ENCODE data around the gene FCGR1A. TPM values are rescaled to one million over a fixed set of nuclear protein-coding genes. Genes with fewer than 3 reads are reported as not detected.
"Not testable (repeated sequence)": the region's sequence is repeated elsewhere in the genome, so short reads cannot be mapped to it uniquely, and the experiment has no call there.

The FCGR1A gene
- total and polyA plus RNA-seq, 2 of the 4 experiments (the other 2 are of a cell fraction), result not detected

GRCh38 chr1:149764087-149764800 is 18.2 kb upstream of the FCGR1A start:
- H3K79me1 ChIP-seq (ENCODE audit: low read depth in 1 of 2, low read length in 2 of 2); H3K36me3 ChIP-seq (ENCODE audit: control insufficient read depth, insufficient read depth, low read length); H2BK120ac ChIP-seq (ENCODE audit: low read depth, low read length); H2AK9ac ChIP-seq (replicated peaks; ENCODE audit: low read depth, low read length, poor library complexity); H2AK5ac ChIP-seq (ENCODE audit: low read depth, low read length); POLR2A ChIA-PET (ENCODE audit: unreplicated experiment); H4K5ac ChIP-seq (ENCODE audit: low read depth, low read length); H3K27me3 ChIP-seq (ENCODE audit: control insufficient read depth, insufficient read depth, low read length); H3K9ac ChIP-seq (ENCODE audit: low read depth, low read length); H4K8ac ChIP-seq (ENCODE audit: low read depth in 2 of 2, low read length in 2 of 2); H3K56ac ChIP-seq (ENCODE audit: extremely low read depth, insufficient read depth, low read length); H2AFZ ChIP-seq (replicated peaks; ENCODE audit: low read length, poor library complexity); intact Hi-C loops (cut with micrococcal nuclease); H4K20me1 ChIP-seq (ENCODE audit: insufficient read depth, low read length); H3K4me1 ChIP-seq (ENCODE audit: control insufficient read depth, insufficient read depth, low read length); H3K9me3 ChIP-seq (ENCODE audit: control insufficient read depth, insufficient read depth, low read length); DNase-seq; H2BK20ac ChIP-seq (ENCODE audit: low read depth, low read length); dilution Hi-C loops (cut with HindIII; ENCODE audit: low sequenced_read_pairs, unreplicated experiment); ATAC-seq (ENCODE audit: low read depth); H3K4me3 ChIP-seq (ENCODE audit: insufficient read depth, low read depth, low read length); in situ Hi-C loops (cut with MboI; ENCODE audit: low sequenced_read_pairs); BruUV-seq (replicated peaks); H3K18ac ChIP-seq (ENCODE audit: low read depth, low read length); H2BK15ac ChIP-seq (ENCODE audit: low read depth, low read length); H3K23ac ChIP-seq (ENCODE audit: low read depth, low read length); H4K91ac ChIP-seq (ENCODE audit: insufficient read depth, low read depth, low read length); H2BK5ac ChIP-seq (ENCODE audit: low read depth, low read length, poor library complexity, severe bottlenecking); CTCF ChIA-PET; H3K9me1 ChIP-seq (ENCODE audit: insufficient read depth, low read length); H3K27ac ChIP-seq (ENCODE audit: insufficient read depth, low read length); H3K4me2 ChIP-seq (ENCODE audit: low read depth, low read length); H3K4ac ChIP-seq (ENCODE audit: low read depth, low read length); H3K14ac ChIP-seq (replicated peaks; ENCODE audit: low read depth, low read length): not testable (repeated sequence)
- no CpG with 5 or more reads among the region's 1 CpG for WGBS, 2 experiments (ENCODE audit: extremely low coverage in 2 of 2, insufficient read length in 1 of 2)

GRCh38 chr1:149766241-149766640 is 16.3 kb upstream of the FCGR1A start:
- H3K9ac ChIP-seq (ENCODE audit: low read depth, low read length); H3K56ac ChIP-seq (ENCODE audit: extremely low read depth, insufficient read depth, low read length); H3K4ac ChIP-seq (ENCODE audit: low read depth, low read length); H4K20me1 ChIP-seq (ENCODE audit: insufficient read depth, low read length); H3K79me1 ChIP-seq (ENCODE audit: low read depth in 1 of 2, low read length in 2 of 2); H3K27ac ChIP-seq (ENCODE audit: insufficient read depth, low read length); H3K4me2 ChIP-seq (ENCODE audit: low read depth, low read length); H3K9me1 ChIP-seq (ENCODE audit: insufficient read depth, low read length); H2AK5ac ChIP-seq (ENCODE audit: low read depth, low read length); POLR2A ChIA-PET (ENCODE audit: unreplicated experiment); H3K18ac ChIP-seq (ENCODE audit: low read depth, low read length); BruUV-seq (replicated peaks); H3K27me3 ChIP-seq (ENCODE audit: control insufficient read depth, insufficient read depth, low read length); H3K36me3 ChIP-seq (ENCODE audit: control insufficient read depth, insufficient read depth, low read length); H3K14ac ChIP-seq (replicated peaks; ENCODE audit: low read depth, low read length); H3K23ac ChIP-seq (ENCODE audit: low read depth, low read length); CTCF ChIA-PET; H4K8ac ChIP-seq (ENCODE audit: low read depth in 2 of 2, low read length in 2 of 2); H3K4me3 ChIP-seq (ENCODE audit: insufficient read depth, low read depth, low read length); H2BK20ac ChIP-seq (ENCODE audit: low read depth, low read length); H2BK15ac ChIP-seq (ENCODE audit: low read depth, low read length); DNase-seq; dilution Hi-C loops (cut with HindIII; ENCODE audit: low sequenced_read_pairs, unreplicated experiment); H3K9me3 ChIP-seq (ENCODE audit: control insufficient read depth, insufficient read depth, low read length); H4K5ac ChIP-seq (ENCODE audit: low read depth, low read length); H4K91ac ChIP-seq (ENCODE audit: insufficient read depth, low read depth, low read length); in situ Hi-C loops (cut with MboI; ENCODE audit: low sequenced_read_pairs); H2BK120ac ChIP-seq (ENCODE audit: low read depth, low read length); H3K4me1 ChIP-seq (ENCODE audit: control insufficient read depth, insufficient read depth, low read length); intact Hi-C loops (cut with micrococcal nuclease); ATAC-seq (ENCODE audit: low read depth); H2AK9ac ChIP-seq (replicated peaks; ENCODE audit: low read depth, low read length, poor library complexity); H2BK5ac ChIP-seq (ENCODE audit: low read depth, low read length, poor library complexity, severe bottlenecking); H2AFZ ChIP-seq (replicated peaks; ENCODE audit: low read length, poor library complexity): not testable (repeated sequence)
- WGBS, 2 experiments (ENCODE audit: extremely low coverage in 2 of 2, insufficient read length in 1 of 2), result no CpG with 5 or more reads among the region's 1 CpG

All from IMR-90 (cell line).